H1 (cell line): ENCODE results near the gene HDAC10. TPM values are rescaled to one million over a fixed set of nuclear protein-coding genes. Genes with fewer than 3 reads are reported as not detected.

Source experiments
- CTCF ChIA-PET: fragments of 300-600 bp; sonication (Branson Sonifier 250); formaldehyde crosslinking; loops from one replicate; lab custom pipeline; 2021; ENCODE audit not compliant: partially characterized antibody; lab: Charles Lee
- POLR2A ChIA-PET: fragments of 300-600 bp; sonication (Branson Sonifier 250); formaldehyde crosslinking; loops from one replicate; lab custom pipeline; 2021; ENCODE audit warnings: inconsistent platforms; ENCODE audit not compliant: partially characterized antibody; lab: Charles Lee
- DNase-seq, 2 experiments: peaks; one replicate each; pipeline versions ENCODE4 v3.0.0 to v3.0.0-alpha.2; 2010 to 2022; ENCODE audit warnings: low spot score in 2 of 2, low read depth in 1 of 2, mixed read lengths in 1 of 2
- FAIRE-seq: peaks from 2 replicates; lab custom pipeline; 2011; peaks lifted over from hg19 to GRCh38; lab: Jason Lieb, UNC
- H2AFZ ChIP-seq: 2 replicates; pipeline ENCODE4 v1.8.1; 2012; ENCODE audit warnings: low read length, inconsistent platforms
- H2AK5ac ChIP-seq: 2 replicates; pipeline ENCODE4 v1.6.1; 2013; ENCODE audit warnings: low read depth, low read length
- H2BK120ac ChIP-seq: replicated peaks from 2 replicates; pipeline ENCODE3; 2013; ENCODE audit warnings: low read depth, low read length, inconsistent platforms
- H2BK12ac ChIP-seq: 2 replicates; pipeline ENCODE4 v1.6.1; 2013; ENCODE audit warnings: low read depth, low read length
- H2BK15ac ChIP-seq: 2 replicates; pipeline ENCODE4 v1.6.1; 2013; ENCODE audit warnings: low read length
- H2BK20ac ChIP-seq: 2 replicates; pipeline ENCODE4 v1.6.1; 2013; ENCODE audit warnings: low read length
- H2BK5ac ChIP-seq: 2 replicates; pipeline ENCODE4 v1.6.1; 2013; ENCODE audit warnings: low read depth, low read length
- H3K14ac ChIP-seq: 2 replicates; pipeline ENCODE4 v1.6.1; 2013; ENCODE audit warnings: inconsistent platforms; ENCODE audit not compliant: insufficient read length
- H3K18ac ChIP-seq: 2 replicates; pipeline ENCODE4 v1.6.1; 2013; ENCODE audit warnings: low read length; ENCODE audit errors: extremely low read depth
- H3K23ac ChIP-seq: 2 replicates; pipeline ENCODE4 v1.6.1; 2013; ENCODE audit warnings: inconsistent platforms; ENCODE audit not compliant: insufficient read length
- H3K23me2 ChIP-seq: 2 replicates; pipeline ENCODE4 v1.6.1; 2013; ENCODE audit warnings: low read depth, low read length
- H3K27ac ChIP-seq: 2 replicates; pipeline ENCODE4 v1.6.1; 2011; ENCODE audit warnings: low read depth, low read length, inconsistent platforms
- H3K27me3 ChIP-seq, 4 experiments: replicated peaks in 1 of 4; 1 replicate in 1 of 4; 2 replicates in 3 of 4; pipeline versions ENCODE4 v1.6.1 to v1.8.1; 2011 to 2013; ENCODE audit warnings: low read length in 3 of 4, mild to moderate bottlenecking in 3 of 4, inconsistent platforms in 2 of 4, mixed read lengths in 2 of 4, moderate library complexity in 1 of 4; ENCODE audit not compliant: control insufficient read depth in 3 of 4, insufficient read depth in 3 of 4; ENCODE audit errors: extremely low read depth in 1 of 4
- H3K36me3 ChIP-seq, 4 experiments: 2 replicates each; pipeline versions ENCODE4 v1.6.1 to v1.8.1; 2011 to 2013; ENCODE audit warnings: mild to moderate bottlenecking in 4 of 4, low read length in 3 of 4, moderate library complexity in 2 of 4, control low read depth in 1 of 4, inconsistent platforms in 1 of 4; ENCODE audit not compliant: insufficient read depth in 4 of 4, control insufficient read depth in 2 of 4
- H3K4ac ChIP-seq: replicated peaks from 2 replicates; pipeline ENCODE3; 2013; ENCODE audit warnings: low read length, low read depth, mixed read lengths, inconsistent platforms; ENCODE audit not compliant: insufficient read length
- H3K4me1 ChIP-seq, 4 experiments: replicated peaks in 1 of 4; 1 replicate in 1 of 4; 2 replicates in 3 of 4; pipeline versions ENCODE4 v1.6.1 to v1.8.1; 2011 to 2013; ENCODE audit warnings: low read length in 3 of 4, inconsistent platforms in 2 of 4, mixed read lengths in 1 of 4; ENCODE audit not compliant: insufficient read depth in 4 of 4, control insufficient read depth in 3 of 4
- H3K4me2 ChIP-seq, 2 experiments: 2 replicates each; pipeline versions ENCODE4 v1.6.1 to v1.8.1; 2011 to 2013; ENCODE audit warnings: low read depth in 2 of 2, low read length in 2 of 2, control low read depth in 1 of 2, inconsistent platforms in 1 of 2, mild to moderate bottlenecking in 1 of 2; ENCODE audit not compliant: insufficient read depth in 1 of 2
- H3K4me3 ChIP-seq, 4 experiments: fragments of 200-600, 300-600 bp in 1 of 4; sonication (generic), shearing (Covaris generic), sonication (Bioruptor Twin) in 1 of 4; 2 replicates each; pipeline versions ENCODE4 v1.5.1 to v1.8.1; 2011 to 2016; ENCODE audit warnings: low read length in 4 of 4, low read depth in 3 of 4, control low read depth in 2 of 4, inconsistent platforms in 2 of 4, mild to moderate bottlenecking in 2 of 4, mixed read lengths in 1 of 4, moderate library complexity in 1 of 4; ENCODE audit not compliant: insufficient read depth in 2 of 4; ENCODE audit errors: extremely low read depth in 1 of 4
- H3K56ac ChIP-seq: replicated peaks from 2 replicates; pipeline ENCODE3; 2013; ENCODE audit warnings: low read depth, mild to moderate bottlenecking, mixed read lengths, low read length, inconsistent platforms; ENCODE audit not compliant: insufficient read length
- H3K79me1 ChIP-seq: 2 replicates; pipeline ENCODE4 v1.6.1; 2013; ENCODE audit warnings: low read depth, low read length, control low read depth
- H3K79me2 ChIP-seq, 2 experiments: 2 replicates each; pipeline versions ENCODE4 v1.6.1 to v1.8.1; 2012 to 2013; ENCODE audit warnings: low read length in 2 of 2, mild to moderate bottlenecking in 2 of 2, inconsistent platforms in 1 of 2; ENCODE audit not compliant: insufficient read depth in 2 of 2, control insufficient read depth in 1 of 2
- H3K9ac ChIP-seq, 4 experiments: replicated peaks in 1 of 4; 1 replicate in 1 of 4; 2 replicates in 3 of 4; pipeline versions ENCODE4 v1.6.1 to v1.8.1; 2011 to 2013; ENCODE audit warnings: low read depth in 3 of 4, low read length in 3 of 4, control low read depth in 2 of 4, mild to moderate bottlenecking in 2 of 4, moderate library complexity in 2 of 4, inconsistent platforms in 1 of 4; ENCODE audit errors: extremely low read depth in 1 of 4
- H3K9me3 ChIP-seq, 2 experiments: 2 replicates each; pipeline versions ENCODE4 v1.6.1 to v1.8.1; 2012 to 2013; ENCODE audit warnings: mild to moderate bottlenecking in 2 of 2, moderate library complexity in 2 of 2, control low read depth in 1 of 2, inconsistent platforms in 1 of 2, low read depth in 1 of 2, low read length in 1 of 2, mixed read lengths in 1 of 2; ENCODE audit not compliant: insufficient read depth in 2 of 2
- H4K20me1 ChIP-seq, 2 experiments: replicated peaks in 1 of 2; 2 replicates each; pipeline versions ENCODE3 to v1.8.1; 2011 to 2013; ENCODE audit warnings: inconsistent platforms in 2 of 2, low read length in 2 of 2, mild to moderate bottlenecking in 1 of 2; ENCODE audit not compliant: insufficient read depth in 2 of 2, control insufficient read depth in 1 of 2
- H4K5ac ChIP-seq: 2 replicates; pipeline ENCODE4 v1.6.1; 2013; ENCODE audit warnings: low read length, low read depth, mixed read lengths, inconsistent platforms; ENCODE audit not compliant: insufficient read length
- H4K8ac ChIP-seq: 2 replicates; pipeline ENCODE4 v1.8.0; 2013; ENCODE audit warnings: mild to moderate bottlenecking, moderate library complexity, low read length, inconsistent platforms; ENCODE audit not compliant: insufficient read depth; ENCODE audit errors: extremely low read depth
- H4K91ac ChIP-seq: replicated peaks from 2 replicates; pipeline ENCODE3; 2013; ENCODE audit warnings: low read length, mixed read lengths, inconsistent platforms; ENCODE audit not compliant: insufficient read length
- CTBP2 ChIP-seq: IDR thresholded peaks from 2 replicates; pipeline ENCODE4 v1.7.0; 2011; ENCODE audit warnings: borderline replicate concordance, mild to moderate bottlenecking, moderate library complexity, mixed read lengths, low read length; ENCODE audit not compliant: insufficient read depth, insufficient read length
- JUN ChIP-seq: IDR thresholded peaks from 2 replicates; pipeline ENCODE4 v1.6.1; 2011; ENCODE audit warnings: low read depth, mild to moderate bottlenecking, improper control_type of control experiment, low read length
- KDM5A ChIP-seq: fragments of 200-600 bp; IDR thresholded peaks from 2 replicates; pipeline ENCODE4 v1.7.1; 2012; ENCODE audit warnings: mild to moderate bottlenecking, low read length, inconsistent platforms, mixed read lengths
- POLR2AphosphoS5 ChIP-seq: IDR thresholded peaks from 2 replicates; pipeline ENCODE4 v1.6.1; 2011; ENCODE audit warnings: low read depth, low read length
- RAD21 ChIP-seq, 2 experiments: IDR thresholded peaks in 1 of 2; conservative IDR thresholded peaks in 1 of 2; 2 replicates each; pipeline ENCODE4 v1.6.1; 2011; ENCODE audit warnings: low read depth in 2 of 2, low read length in 2 of 2, improper control_type of control experiment in 1 of 2, inconsistent platforms in 1 of 2, mild to moderate bottlenecking in 1 of 2, moderate library complexity in 1 of 2
- RNF2 ChIP-seq: fragments of 200-900, 300-1000 bp; sonication (generic); IDR thresholded peaks from 2 replicates; pipeline ENCODE4 v1.7.1; 2016; ENCODE audit warnings: borderline replicate concordance, low read depth, mild to moderate bottlenecking, antibody characterized with exemption, low read length; ENCODE audit not compliant: poor library complexity, severe bottlenecking; ENCODE audit errors: missing control alignments
- SIN3A ChIP-seq, 2 experiments: IDR thresholded peaks in 1 of 2; conservative IDR thresholded peaks in 1 of 2; 2 replicates each; pipeline ENCODE4 v1.6.1; 2011 to 2012; ENCODE audit warnings: low read length in 2 of 2, improper control_type of control experiment in 1 of 2, low read depth in 1 of 2, mild to moderate bottlenecking in 1 of 2
- SP4 ChIP-seq: IDR thresholded peaks from 2 replicates; pipeline ENCODE4 v1.6.1; 2012; ENCODE audit warnings: low read length, inconsistent platforms
- TAF1 ChIP-seq: IDR thresholded peaks from 2 replicates; pipeline ENCODE4 v1.6.1; 2011; ENCODE audit warnings: mild to moderate bottlenecking, low read depth, low read length
- TEAD4 ChIP-seq: IDR thresholded peaks from 2 replicates; pipeline ENCODE4 v1.6.1; 2012; ENCODE audit warnings: low read depth, low read length, inconsistent platforms, mixed read lengths
- YY1 ChIP-seq: IDR thresholded peaks from 2 replicates; pipeline ENCODE4 v1.6.1; 2011; ENCODE audit warnings: low read depth, mild to moderate bottlenecking, low read length
- ZNF274 ChIP-seq: IDR thresholded peaks from 2 replicates; pipeline ENCODE4 v1.7.0; 2012; ENCODE audit warnings: low read length, borderline replicate concordance; ENCODE audit errors: extremely low read depth
- WGBS, 2 experiments: shearing (Covaris generic) in 1 of 2; methylation state at CpG; one replicate each; pipeline versions ENCODE4 v1.1.6 to v1.1.7; 2013 to 2015; ENCODE audit warnings: low lambda C conversion rate in 2 of 2, mixed read lengths in 2 of 2, inconsistent platforms in 1 of 2, low coverage in 1 of 2, missing lambda C conversion rate in 1 of 2; ENCODE audit not compliant: insufficient replicate concordance in 2 of 2, insufficient coverage in 1 of 2, insufficient read length in 1 of 2; ENCODE audit errors: extremely low coverage in 1 of 2, missing lambda C conversion rate in 1 of 2; 5-methylcytosine and 5-hydroxymethylcytosine counted together
- polyA plus RNA-seq, 7 experiments: library from polyadenylated mRNA; depleted of rRNA in 3 of 7; stranded (reverse) in 5 of 7; unstranded in 2 of 7; fragments of >200 nt in 5 of 7; fragments of 200-250 nt in 2 of 7; gene quantifications; 1 replicate in 5 of 7; 2 replicates in 1 of 7; 4 replicates in 1 of 7; pipeline versions ENCODE4 v1.2.1 to v1.2.3, GENCODE V29; 2011 to 2013; ENCODE audit warnings: missing spikeins in 2 of 7, mixed read lengths in 2 of 7
- total RNA-seq: library from RNA; stranded (reverse); fragmentation: NEBNext Ultra II Directional; extraction: Animal tissue kit (Norgen Biotek cat#: 25700); gene quantifications from 2 replicates; pipeline ENCODE4 v1.2.1, GENCODE V29; 2021

Gene HDAC10
- total and polyA plus RNA-seq, 2 of the 8 experiments (the other 6 are each of a cell fraction or from before 2014, with no cell fraction given), result 11.2 to 26.4 TPM

- peaks cover 0 to 5% (median 0%) of the 10 kb centered on the region in 4 experiments; a peak in 2 of 7 replicates for H3K4me1 ChIP-seq
- peaks cover 6% of the 10 kb centered on the region for H3K79me1 ChIP-seq
- H3K9ac ChIP-seq, result no peak overlapping the region
- H2AFZ ChIP-seq, result no peak overlapping the region
- H3K79me2 ChIP-seq, result peaks cover 0 to 11% of the 10 kb centered on the region in 2 experiments; a peak in 2 of 4 replicates
- CTCF ChIA-PET, result interaction anchor here (0.6 to 0.7 kb wide), 2 partner anchors 35 to 86 kb away, joined by 3 to 5 read pairs; no protein-coding TSS in a partner anchor
- H2BK5ac ChIP-seq, result no peak overlapping the region
- H3K27me3 ChIP-seq, result no peaks in the 10 kb centered on the region
- POLR2A ChIA-PET, result no interaction called here
- no peak overlapping the region for H3K4me2 ChIP-seq
- no peaks in the 10 kb centered on the region for H3K23me2 ChIP-seq
- 93% methylated on average over 21 of the region's 21 CpGs; no CpG with 5 or more reads in 1 of the 2 experiments for WGBS, 2 experiments
- no peak overlapping the region; the same call in 1 of the 2 replicates for H4K8ac ChIP-seq
- no peak overlapping the region for H2BK20ac ChIP-seq
- H3K14ac ChIP-seq, result no peak overlapping the region
- H2AK5ac ChIP-seq, result no peak overlapping the region
- H3K4me3 ChIP-seq, result no peak overlapping the region
- no peaks in the 10 kb centered on the region; a peak in 1 of 4 replicates for H3K9me3 ChIP-seq
- TF ChIP-seq JUN, result no peak
- no peak for TF ChIP-seq SIN3A (conservative IDR thresholded peaks at IDR 0.05 in 1 of 2, IDR thresholded peaks at IDR 0.05 in 1 of 2; ENCODE audit: low read depth in 1 of 2, low read length in 2 of 2)
- TF ChIP-seq RAD21 (IDR thresholded peaks at IDR 0.05 in 1 of 2, conservative IDR thresholded peaks at IDR 0.05 in 1 of 2; ENCODE audit: low read depth in 2 of 2, low read length in 2 of 2), result no peak
- no peak for TF ChIP-seq TEAD4
- TF ChIP-seq YY1, result no peak
- no peak for TF ChIP-seq KDM5A
- TF ChIP-seq ZNF274, result no peak
- TF ChIP-seq CTBP2, result no peak
- TF ChIP-seq SP4, result no peak
- no peak for TF ChIP-seq TAF1
- no peak for TF ChIP-seq POLR2AphosphoS5
- no peak for TF ChIP-seq RNF2
- no peak overlapping the region for H3K4ac ChIP-seq
- H4K91ac ChIP-seq, result no peak overlapping the region
- no peak overlapping the region for H3K18ac ChIP-seq
- no peak overlapping the region for H3K27ac ChIP-seq
- no peak for DNase-seq
- no peak overlapping the region for H2BK12ac ChIP-seq
- peaks cover 16 to 73% (median 22%) of the 10 kb centered on the region in 4 experiments for H3K36me3 ChIP-seq
- no peak overlapping the region for H3K56ac ChIP-seq
- no peak for FAIRE-seq
- H4K5ac ChIP-seq, result no peak overlapping the region
- no peak overlapping the region for H2BK15ac ChIP-seq
- H4K20me1 ChIP-seq, result peaks cover 4 to 24% of the 10 kb centered on the region in 2 experiments
- H3K23ac ChIP-seq, result no peak overlapping the region
- H2BK120ac ChIP-seq, result no peak overlapping the region
These were observed 35.2 kb upstream of the HDAC10 start for GRCh38 chr22:50286275-50286674.
